HG03060 (cell line): ENCODE measurements around the gene PPP1R7.
"Not testable (repeated sequence)": the region's sequence is repeated elsewhere in the genome, so short reads cannot be mapped to it uniquely, and the experiment has no call there.

Source experiments
- ATAC-seq: cut with Tn5 transposase; IDR thresholded peaks from one replicate; pipeline ENCODE4 v1.9.1; 2021; ENCODE audit warnings: low read depth, moderate number of reproducible peaks; ENCODE audit not compliant: unreplicated experiment

Gene PPP1R7

GRCh38 chr2:241189093-241189855 lies 39.0 kb downstream of the PPP1R7 start:
- no peak for ATAC-seq

- ATAC-seq: no peak
Observed at GRCh38 chr2:241189856-241190201, 39.6 kb downstream of the PPP1R7 start.

DNA sequence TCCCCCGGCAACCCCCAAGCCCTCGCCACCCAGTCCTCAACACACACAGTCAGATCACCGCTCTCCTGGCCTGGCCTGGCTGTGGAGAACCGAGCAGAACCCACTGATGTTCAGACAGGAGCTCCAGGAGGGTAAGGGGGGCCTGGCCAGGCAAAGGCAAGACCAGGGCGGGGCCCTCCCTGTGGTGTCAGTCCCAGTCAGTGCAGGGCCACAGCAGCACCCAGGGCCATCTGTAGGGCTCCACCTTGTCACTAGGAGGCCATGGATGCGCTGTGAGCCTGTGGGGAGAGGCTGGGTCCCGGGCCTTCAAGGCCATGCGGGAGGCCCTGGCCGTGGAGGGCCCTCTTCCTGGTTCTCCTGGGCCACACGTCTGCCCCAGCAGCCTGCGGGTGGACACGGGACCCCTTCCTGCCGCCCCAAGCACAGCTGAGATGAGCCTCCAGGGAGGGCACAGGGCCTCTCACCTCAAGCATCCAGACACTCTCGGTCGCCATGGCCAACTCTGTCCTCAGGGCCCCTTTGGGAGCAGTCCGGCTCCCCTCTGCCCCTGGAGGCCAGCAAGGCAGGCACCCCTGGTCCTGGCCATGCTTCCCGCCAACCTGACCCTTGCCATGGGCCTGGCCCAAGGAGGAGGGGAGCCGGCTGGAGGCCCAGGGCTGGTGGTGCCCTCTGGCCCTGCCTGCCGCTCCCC lies 40.2 kb downstream of the PPP1R7 start:
- ATAC-seq: no peak

DNA sequence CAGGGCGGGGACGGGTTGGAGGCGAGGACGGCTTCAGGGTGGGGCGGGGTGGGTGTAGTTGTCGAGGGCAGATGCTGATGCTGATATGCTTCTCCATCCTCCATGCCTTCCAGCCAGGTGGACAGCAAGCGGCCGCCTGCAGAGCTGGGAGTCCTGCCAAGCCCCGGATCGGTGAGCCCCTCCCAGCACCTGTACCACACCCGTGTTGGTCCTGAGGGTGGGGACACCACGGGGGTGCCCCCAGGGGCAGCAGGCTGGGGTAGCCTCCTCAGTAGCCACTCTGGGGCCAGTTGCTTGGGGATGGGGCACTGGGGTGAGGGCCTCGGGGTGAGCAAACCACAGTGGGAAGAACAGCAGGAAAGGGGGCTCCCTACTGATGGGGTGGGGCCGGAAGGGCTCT lies 40.8 kb downstream of the PPP1R7 start:
- ATAC-seq: no peak

DNA sequence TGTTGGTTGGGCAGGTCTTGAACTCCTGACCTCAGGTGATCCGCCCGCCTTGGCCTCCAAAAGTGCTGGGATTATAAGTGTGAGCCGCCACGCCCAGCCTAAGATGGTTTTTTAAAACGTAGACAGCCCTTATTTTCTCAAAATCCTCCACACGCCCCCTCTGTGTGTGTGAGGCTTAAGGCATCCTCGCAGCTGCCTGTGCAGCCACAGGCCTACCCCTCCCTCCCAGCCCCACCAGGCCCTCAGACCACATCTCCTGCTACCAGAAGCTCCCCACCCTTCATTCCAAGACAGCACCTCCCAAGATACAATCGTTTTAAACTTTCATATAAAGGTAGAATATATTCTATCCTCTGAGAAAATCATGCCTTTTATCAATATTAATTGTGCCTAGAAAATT lies 43.0 kb downstream of the PPP1R7 start:
- ATAC-seq: no peak

- ATAC-seq: no peak
Observed at GRCh38 chr2:241194811-241195210, 44.5 kb downstream of the PPP1R7 start.

- ATAC-seq: no peak
Observed at GRCh38 chr2:241195506-241196130, 45.4 kb downstream of the PPP1R7 start.

DNA sequence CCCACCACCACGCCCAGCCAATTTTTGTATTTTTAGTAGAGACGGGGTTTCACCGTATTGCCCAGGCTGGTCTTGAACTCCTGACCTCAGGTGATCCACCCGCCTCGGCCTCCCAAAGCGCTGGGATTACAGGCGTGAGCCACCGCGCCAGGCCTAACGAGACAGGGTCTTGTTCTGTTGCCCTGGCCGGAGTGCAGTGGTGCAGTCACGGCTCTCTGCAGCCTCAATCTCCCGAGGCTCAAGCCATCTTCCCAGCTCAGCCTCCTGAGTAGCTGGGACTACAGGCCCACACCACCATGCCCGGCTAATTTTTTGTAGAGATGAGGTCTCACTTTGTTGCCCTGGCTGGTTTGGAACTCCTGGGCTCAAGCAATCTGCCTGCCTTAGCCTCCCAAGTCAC lies 47.0 kb downstream of the PPP1R7 start:
- not testable (repeated sequence) for ATAC-seq

GRCh38 chr2:241197947-241198346 lies 47.7 kb downstream of the PPP1R7 start:
- ATAC-seq: no peak

DNA sequence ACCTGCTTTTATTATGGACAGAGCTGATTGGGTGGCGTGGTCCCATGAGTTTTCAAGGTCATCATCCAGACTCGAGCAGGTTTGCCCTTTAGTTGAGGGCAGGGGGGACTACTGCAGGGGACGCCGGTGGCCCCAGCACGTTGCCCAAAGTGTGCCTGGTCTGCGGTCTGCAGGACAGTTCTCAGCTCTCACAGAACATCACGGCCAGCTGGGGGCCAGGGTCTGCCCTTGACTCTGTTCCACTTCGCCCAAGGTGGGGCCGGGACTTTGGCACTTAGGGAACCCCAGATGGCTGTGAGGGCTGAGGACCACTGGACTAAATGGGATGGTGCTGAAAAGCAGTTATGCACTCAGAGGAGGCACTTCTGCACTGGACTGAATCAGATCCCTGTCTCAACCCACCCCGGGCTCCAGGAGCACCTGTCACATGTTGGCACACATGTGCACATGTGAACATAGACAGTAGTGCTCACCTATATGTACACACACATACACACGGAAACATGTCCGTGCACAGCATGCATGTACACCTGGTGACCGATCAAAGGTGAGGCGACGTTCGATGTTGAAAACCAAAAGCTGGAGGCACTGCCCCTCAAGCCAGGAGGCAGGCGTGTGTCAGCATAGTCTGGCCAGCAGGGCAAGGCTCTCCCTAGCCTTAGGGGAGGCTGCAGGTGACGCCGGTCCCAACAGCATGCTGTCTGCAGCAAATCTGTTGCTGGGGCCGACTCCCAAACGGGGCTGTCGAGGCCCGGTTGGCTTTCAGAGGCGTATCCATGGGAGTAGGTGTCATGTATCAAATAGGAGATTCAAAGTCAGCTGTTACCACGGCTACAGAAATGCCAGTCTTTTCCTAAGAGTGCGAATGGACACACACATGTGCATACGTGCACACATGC lies 48.4 kb downstream of the PPP1R7 start:
- no peak for ATAC-seq

DNA sequence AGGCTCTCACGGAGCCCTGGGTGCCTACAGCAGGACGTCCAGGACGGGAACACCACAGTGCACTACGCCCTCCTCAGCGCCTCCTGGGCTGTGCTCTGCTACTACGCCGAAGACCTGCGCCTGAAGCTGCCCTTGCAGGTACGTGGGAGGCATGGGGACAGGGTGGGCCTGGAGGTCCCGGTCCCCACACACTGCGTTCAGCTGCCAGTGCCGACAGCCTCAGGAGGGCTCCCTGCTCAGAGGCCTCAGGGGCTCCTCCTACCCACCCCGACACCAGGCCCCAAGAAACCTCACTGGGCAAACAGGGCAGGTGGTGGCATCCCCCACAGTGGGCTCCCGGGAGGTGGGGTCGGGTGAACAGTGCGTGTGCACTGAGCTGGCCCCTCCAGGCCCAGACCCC lies 49.0 kb downstream of the PPP1R7 start:
- ATAC-seq: no peak

- no peak for ATAC-seq
Observed at GRCh38 chr2:241199897-241200821, 49.9 kb downstream of the PPP1R7 start.

- no peak for ATAC-seq
Observed at GRCh38 chr2:241200822-241201395, 50.6 kb downstream of the PPP1R7 start.

DNA sequence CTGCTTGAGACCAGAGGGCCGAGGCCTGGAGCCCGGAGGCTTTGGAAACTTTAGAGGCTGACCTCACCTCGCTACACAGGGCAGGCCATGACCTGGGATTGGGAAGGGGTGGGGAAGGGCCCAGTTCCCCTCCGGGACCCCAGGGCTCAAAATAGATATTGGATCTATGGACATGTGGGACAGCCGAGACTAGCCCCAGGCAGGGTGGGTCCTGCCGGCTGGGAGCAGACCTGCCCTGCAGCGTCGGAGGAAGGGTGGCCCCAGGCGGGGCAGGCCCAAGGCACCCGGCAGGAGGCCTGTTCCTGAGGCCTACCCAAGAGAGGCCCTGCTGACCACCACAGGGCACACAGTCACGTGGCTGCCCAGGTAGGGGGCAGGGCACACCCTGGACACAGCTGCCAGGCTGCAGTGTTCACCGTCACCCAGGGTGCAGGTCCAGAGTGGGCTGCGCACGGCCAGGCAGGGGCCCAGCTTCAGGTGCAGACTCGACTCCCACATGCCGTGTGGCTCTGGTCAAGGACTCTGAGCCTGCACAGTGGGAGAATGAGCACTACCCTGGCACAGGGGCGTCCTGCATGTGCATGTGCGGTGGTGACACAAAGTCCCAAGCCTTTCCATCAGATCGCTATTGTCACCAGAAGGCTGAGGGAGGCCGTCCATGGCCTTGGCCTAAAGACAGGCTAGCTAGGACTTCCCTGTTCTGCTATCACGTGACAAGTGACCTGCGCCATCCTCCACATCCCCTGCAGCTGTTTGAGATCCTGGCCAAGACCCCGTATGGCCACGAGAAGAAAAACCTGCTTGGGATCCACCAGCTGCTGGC lies 51.4 kb downstream of the PPP1R7 start:
- no peak for ATAC-seq

DNA sequence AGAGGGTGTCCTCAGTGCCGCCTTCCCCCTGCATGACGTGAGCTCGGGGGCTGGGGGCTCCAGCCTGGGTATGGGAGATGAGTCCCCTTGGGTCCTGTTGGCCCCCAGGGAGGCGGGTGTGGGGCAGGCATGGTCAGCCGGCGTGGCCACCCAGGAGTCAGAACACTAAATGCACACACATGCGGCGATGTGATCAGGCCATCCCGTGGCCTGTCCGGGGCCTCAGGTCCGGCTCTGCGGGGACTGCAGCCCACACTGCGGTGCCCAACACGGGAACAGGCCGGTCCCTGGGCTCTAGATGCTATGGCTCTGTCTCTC lies 52.0 kb downstream of the PPP1R7 start:
- no peak for ATAC-seq

- no peak for ATAC-seq
Observed at GRCh38 chr2:241202681-241203080, 52.4 kb downstream of the PPP1R7 start.

DNA sequence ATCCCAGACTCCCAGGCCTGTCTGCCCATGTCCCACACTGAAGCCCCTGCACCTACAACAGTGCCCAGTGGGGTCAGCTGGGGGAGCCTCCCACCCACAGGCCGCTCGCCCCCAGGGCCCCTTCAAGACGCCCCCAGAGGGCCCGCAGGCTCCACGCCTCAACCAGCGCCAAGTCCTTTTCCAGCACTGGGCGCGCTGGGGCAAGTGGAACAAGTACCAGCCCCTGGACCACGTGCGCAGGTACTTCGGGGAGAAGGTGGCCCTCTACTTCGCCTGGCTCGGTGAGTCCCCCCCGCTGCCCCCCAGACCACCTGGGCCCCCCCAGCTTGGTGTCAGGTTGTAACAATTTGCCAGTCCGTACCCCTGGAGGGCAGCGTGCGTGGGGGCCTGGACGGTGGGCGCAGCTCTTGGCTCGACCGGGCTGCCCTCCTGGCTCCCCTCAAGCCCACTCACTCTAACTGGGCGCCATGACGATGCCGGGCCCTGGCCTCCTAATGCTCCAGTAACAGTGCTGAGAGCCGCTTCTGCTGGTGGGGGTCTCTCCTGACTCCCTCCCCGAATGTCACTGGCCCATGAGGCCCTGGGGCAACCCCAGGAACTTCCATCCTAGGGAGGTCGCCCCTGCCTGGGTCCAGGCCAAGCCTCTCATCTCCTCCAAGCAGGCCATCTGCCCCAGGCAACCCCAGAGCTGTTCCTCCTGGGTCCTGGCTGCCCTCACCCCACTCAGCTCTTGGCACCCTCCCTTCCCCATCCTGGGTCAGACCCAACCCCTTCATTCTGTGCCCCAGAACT lies 53.1 kb downstream of the PPP1R7 start:
- ATAC-seq: no peak

GRCh38 chr2:241204010-241204384 lies 53.7 kb downstream of the PPP1R7 start:
- ATAC-seq: no peak
